WERI-Rb-1 (cell line): Measurements from ENCODE around the gene NBAS.

Source experiments
- DNase-seq: peaks from one replicate; pipeline ENCODE4 v3.0.0-alpha.2; 2020
- H3K27ac ChIP-seq: fragments of 250-450 bp; sonication (Bioruptor Pico); 2 replicates; pipeline ENCODE4 v1.5.1; 2020; ENCODE audit warnings: mild to moderate bottlenecking, moderate library complexity
- H3K27me3 ChIP-seq: fragments of 250-450 bp; sonication (Bioruptor Pico); 2 replicates; pipeline ENCODE4 v1.5.1; 2021; ENCODE audit warnings: mild to moderate bottlenecking, low read depth, moderate library complexity; ENCODE audit not compliant: insufficient read depth, severe bottlenecking
- H3K36me3 ChIP-seq: fragments of 250-450 bp; sonication (Bioruptor Pico); 2 replicates; pipeline ENCODE4 v1.5.1; 2020; ENCODE audit warnings: mild to moderate bottlenecking, moderate library complexity
- H3K4me3 ChIP-seq: 2 replicates; pipeline ENCODE4 v1.5.1; 2011; ENCODE audit warnings: low read depth, mild to moderate bottlenecking, control low read depth, low read length
- H3K9me3 ChIP-seq: fragments of 250-450 bp; sonication (Bioruptor Pico); 2 replicates; pipeline ENCODE4 v1.5.1; 2021; ENCODE audit warnings: mild to moderate bottlenecking, moderate library complexity; ENCODE audit not compliant: severe bottlenecking
- CTCF ChIP-seq: IDR thresholded peaks from 2 replicates; pipeline ENCODE4 v1.5.1; 2011; ENCODE audit warnings: low read depth, mild to moderate bottlenecking, control low read depth, inconsistent platforms, low read length

Gene NBAS

GRCh38 chr2:15560140-15560987, 770 bp downstream of the NBAS start:
- H3K27me3 ChIP-seq, result no peaks in the 10 kb centered on the region
- H3K9me3 ChIP-seq, result no peaks in the 10 kb centered on the region
- DNase-seq, result peak; percentile 42
- H3K4me3 ChIP-seq, result peak overlapping the region; percentile 94
- peak overlapping the region; percentile 79 for H3K27ac ChIP-seq
- no peaks in the 10 kb centered on the region; the same call in 1 of the 2 replicates for H3K36me3 ChIP-seq
- no peak for TF ChIP-seq CTCF

GRCh38 chr2:15559379-15560139, 1.6 kb downstream of the NBAS start:
- H3K4me3 ChIP-seq, result peak overlapping the region; percentile 94

GRCh38 chr2:15557887-15558311, 3.2 kb downstream of the NBAS start:
- no peak for TF ChIP-seq CTCF
- no peak for DNase-seq
- H3K27me3 ChIP-seq, result no peaks in the 10 kb centered on the region
- H3K36me3 ChIP-seq, result peaks cover 1% of the 10 kb centered on the region
- H3K27ac ChIP-seq, result no peak overlapping the region
- H3K9me3 ChIP-seq, result no peaks in the 10 kb centered on the region
- H3K4me3 ChIP-seq, result no peak overlapping the region

More at GRCh38 chr2:15559379-15560139, 1.6 kb downstream of the NBAS start:
- H3K27ac ChIP-seq, result no peak overlapping the region
- H3K36me3 ChIP-seq, result no peaks in the 10 kb centered on the region; the same call in 1 of the 2 replicates
- no peaks in the 10 kb centered on the region for H3K27me3 ChIP-seq
- TF ChIP-seq CTCF, result no peak
- no peak for DNase-seq
- no peaks in the 10 kb centered on the region for H3K9me3 ChIP-seq

- Histone ChIP-seq H3K9me3 (no peaks in the 10 kb centered on the region), H3K36me3 (peaks cover 4% of the 10 kb centered on the region), H3K27me3 (no peaks in the 10 kb centered on the region), H3K4me3 (no peak overlapping the region), H3K27ac (no peak overlapping the region)
- no peak for DNase-seq
- no peak for TF ChIP-seq CTCF
Observed at GRCh38 chr2:15556311-15556930, 4.7 kb downstream of the NBAS start.

- no peaks in the 10 kb centered on the region for H3K27me3 ChIP-seq
- no peaks in the 10 kb centered on the region for H3K9me3 ChIP-seq
- no peak for TF ChIP-seq CTCF
- DNase-seq, result no peak
- H3K36me3 ChIP-seq, result peaks cover 4% of the 10 kb centered on the region
- H3K4me3 ChIP-seq, result no peak overlapping the region
- H3K27ac ChIP-seq, result no peak overlapping the region
Observed at GRCh38 chr2:15555760-15556193, 5.4 kb downstream of the NBAS start.
